ENCODE results near the gene DNAH11.
"Not testable (repeated sequence)": the region's sequence is repeated elsewhere in the genome, so short reads cannot be mapped to it uniquely, and the experiment has no call there.

DNAH11 gene

GRCh38 chr7:21618706-21619105, 75.9 kb downstream of the DNAH11 start:
- no peak for DNase-seq

- no peak for DNase-seq
Measured at GRCh38 chr7:21620054-21620453, 77.2 kb downstream of the DNAH11 start.

- no peak for DNase-seq
Measured at GRCh38 chr7:21624320-21624719, 81.5 kb downstream of the DNAH11 start.

DNA sequence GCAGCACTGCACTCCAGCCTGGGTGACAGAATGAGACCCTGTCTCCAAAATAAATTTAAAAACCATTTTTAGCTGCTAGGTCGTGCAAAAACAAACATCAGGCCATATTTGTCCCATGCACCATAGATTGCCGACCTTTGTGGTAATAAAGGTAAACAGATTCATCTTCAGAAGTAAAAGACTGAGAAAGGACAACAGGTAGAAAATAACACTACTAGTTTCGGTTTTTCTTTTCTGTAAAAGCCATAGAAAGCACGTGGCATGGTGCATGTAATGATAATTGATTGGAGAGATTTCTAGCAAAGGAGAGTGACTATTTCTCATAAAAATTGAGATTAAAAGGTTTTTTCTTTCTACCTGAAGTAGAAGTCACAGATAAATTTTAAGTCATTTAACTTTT, 93.9 kb downstream of the DNAH11 start:
- DNase-seq, result no peak

GRCh38 chr7:21639206-21639868, 96.5 kb downstream of the DNAH11 start:
- DNase-seq, result no peak

GRCh38 chr7:21640105-21640504, 97.3 kb downstream of the DNAH11 start:
- no peak for DNase-seq

DNA sequence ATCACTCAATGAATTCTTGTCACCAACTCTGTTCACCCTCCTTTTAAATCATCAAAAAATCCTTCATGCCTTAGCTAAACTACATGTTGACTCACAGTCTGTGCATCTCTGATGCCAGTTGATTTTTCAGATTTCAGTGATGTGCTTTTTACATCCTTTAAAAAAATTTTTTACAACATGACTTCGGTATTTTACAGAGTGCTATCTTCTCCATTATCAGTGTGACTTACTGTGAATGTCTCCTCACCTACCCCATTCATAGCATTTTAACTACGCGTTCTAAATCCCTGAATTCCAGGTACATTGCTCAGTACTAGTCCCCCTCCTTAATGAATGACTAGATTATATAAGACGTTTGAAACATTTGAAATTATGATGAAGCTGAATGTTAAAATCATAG, 98.7 kb downstream of the DNAH11 start:
- no peak for DNase-seq

DNA sequence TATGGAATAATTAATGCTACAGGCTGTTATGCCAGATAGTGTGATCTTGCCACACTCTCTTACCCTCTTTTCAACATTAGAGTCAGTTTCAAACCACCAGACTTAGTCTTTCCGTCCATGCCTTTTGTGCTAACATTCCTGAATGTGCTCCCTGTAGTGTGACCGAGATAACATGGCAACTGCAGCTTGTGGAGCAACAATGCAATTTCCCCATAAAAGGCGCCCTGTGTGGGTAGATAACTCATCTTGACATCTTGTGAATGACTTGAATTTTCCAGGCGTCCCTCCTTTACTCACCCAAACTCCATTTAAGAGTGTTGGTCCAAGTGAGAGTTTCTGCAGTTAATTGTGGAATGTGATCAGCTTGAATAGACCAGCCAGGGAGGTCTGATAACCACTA, 99.6 kb downstream of the DNAH11 start:
- DNase-seq, result no peak

DNA sequence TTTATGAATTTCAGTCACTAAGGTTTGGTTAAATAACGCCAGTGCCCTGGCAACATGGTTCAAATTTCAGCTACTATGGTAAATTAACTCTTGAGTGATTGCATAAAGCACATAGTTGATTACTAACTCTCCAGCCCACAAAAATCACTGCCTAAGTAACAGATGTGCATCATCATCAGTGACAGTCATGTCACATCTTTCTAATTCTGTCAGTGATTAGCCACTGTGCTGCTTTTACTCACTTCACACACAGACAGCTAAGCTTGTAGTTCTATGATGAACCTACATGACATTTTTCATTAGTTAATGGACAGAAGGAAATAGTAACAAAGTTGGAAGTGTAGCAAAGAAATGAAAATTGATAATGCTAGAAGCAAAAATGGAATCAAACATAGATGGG, 108.9 kb downstream of the DNAH11 start:
- no peak for DNase-seq

DNA sequence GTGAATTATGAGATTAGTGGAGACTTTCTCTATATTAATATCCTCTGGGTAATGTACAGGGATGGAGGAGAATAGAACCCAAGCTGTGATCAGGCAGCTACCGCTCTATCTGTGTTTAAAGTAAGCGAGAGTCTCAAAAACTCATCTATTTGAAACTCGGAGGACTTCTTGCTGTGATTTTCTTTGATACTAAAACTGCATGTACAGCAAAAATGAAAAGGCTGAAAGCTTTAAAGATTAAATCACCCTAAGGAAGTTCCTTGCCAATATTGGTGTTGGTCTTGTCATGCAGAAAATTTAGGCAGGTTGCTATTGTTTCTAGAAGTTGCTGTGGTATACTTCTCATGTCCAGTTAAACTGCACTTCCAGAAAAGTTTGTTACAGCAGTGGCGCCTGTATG, 110.8 kb downstream of the DNAH11 start:
- DNase-seq, result no peak

DNA sequence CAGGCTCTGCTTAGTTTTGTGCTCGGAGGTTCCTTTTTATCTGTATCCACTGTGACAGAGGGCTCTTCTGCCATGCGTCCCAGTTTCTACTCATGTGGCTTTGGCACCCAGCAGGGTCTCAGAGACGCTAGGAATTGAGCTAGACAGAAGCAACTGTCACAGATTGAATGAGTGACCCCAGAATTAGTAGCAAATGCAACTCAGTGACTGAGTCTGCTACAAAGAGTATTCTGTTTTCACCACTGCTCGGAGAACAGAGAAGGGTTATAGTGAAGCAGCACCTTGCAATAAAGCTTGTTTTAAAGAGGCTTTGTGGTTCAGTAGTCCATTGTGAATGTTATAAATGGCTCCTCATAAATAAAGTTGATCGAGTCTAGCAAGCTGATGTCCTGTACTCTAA, 113.2 kb downstream of the DNAH11 start:
- DNase-seq, result no peak

- DNase-seq, result no peak
Measured at GRCh38 chr7:21656796-21657195, 114.0 kb downstream of the DNAH11 start.

DNA sequence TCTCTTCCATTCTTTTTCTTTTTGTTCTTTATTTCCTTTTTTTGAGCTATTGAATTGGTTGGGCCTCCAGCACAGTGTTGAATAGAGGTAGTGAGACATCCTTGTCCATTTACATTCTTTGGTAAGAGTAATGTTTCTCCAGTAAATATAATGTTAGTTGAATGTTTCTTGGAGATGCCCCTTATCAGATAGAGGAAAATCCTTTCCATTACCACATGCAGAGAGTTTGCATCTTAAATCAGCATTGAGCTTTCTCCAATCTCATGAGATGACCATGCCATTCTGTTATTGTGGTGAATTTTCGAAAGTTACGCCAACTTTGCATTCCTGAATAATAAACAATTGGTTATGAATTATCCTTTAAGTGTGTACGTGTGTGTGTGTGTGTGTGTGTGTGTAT, 127.7 kb downstream of the DNAH11 start:
- no peak for DNase-seq

GRCh38 chr7:21671859-21672258, 129.0 kb downstream of the DNAH11 start:
- DNase-seq, result no peak

DNA sequence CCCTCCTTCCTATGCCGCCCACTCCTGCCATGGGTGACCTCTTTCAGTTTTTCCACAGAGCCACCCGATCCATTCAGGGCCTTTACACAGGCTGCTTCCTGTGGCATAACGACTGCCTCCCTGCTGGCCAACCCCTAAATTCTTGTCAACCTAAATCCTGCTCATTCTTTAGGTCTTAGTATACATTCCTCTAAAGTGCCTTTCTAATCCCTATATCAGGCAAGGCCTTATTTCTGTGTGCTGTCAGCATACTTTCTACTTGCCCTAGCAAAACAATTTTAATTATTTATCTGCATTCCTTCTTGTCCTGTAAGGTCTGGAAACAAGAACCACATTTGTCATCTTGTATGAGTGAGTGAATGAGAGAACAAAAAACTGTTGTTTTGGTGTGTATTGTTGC, 132.4 kb downstream of the DNAH11 start:
- DNase-seq, result no peak

GRCh38 chr7:21690705-21691104, 147.9 kb downstream of the DNAH11 start:
- DNase-seq, result no peak

- DNase-seq, result not testable (repeated sequence)
Measured at GRCh38 chr7:21691146-21691545, 148.3 kb downstream of the DNAH11 start.

- not testable (repeated sequence) for DNase-seq
Measured at GRCh38 chr7:21700587-21700986, 157.7 kb downstream of the DNAH11 start.

DNA sequence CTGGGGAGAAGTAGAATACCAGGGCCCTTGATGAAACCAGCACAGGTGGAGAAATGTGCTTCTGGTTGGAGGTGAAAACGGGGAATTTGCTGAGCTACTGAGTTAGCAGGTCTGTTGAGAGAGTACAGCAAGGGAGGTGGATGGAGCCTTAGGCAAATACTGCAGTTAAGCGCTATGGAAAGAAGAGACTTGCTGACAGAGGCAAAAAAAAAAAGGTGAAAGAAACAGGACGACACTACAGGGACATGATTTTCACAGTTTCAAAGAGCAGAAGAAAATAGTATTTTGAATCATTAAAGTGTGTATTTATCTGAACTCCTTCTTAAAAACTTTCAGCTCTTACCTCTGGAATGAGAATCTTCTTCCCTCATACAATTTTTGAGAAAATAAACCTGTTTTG, 159.5 kb downstream of the DNAH11 start:
- no peak for DNase-seq

GRCh38 chr7:21704359-21704758, 161.5 kb downstream of the DNAH11 start:
- no peak for DNase-seq

- DNase-seq, result no peak
Measured at GRCh38 chr7:21706131-21706530, 163.3 kb downstream of the DNAH11 start.

GRCh38 chr7:21707566-21707965, 164.7 kb downstream of the DNAH11 start:
- no peak for DNase-seq

GRCh38 chr7:21708096-21708495, 165.3 kb downstream of the DNAH11 start:
- no peak for DNase-seq

- no peak for DNase-seq
Measured at GRCh38 chr7:21717323-21717722, 174.5 kb downstream of the DNAH11 start.

GRCh38 chr7:21718391-21718790, 175.6 kb downstream of the DNAH11 start:
- DNase-seq, result no peak
